GF-D8 (cell line): ENCODE data around the gene INPP4B.
"Not testable (repeated sequence)": the region's sequence is repeated elsewhere in the genome, so short reads cannot be mapped to it uniquely, and the experiment has no call there.

ENCODE experiments used
- DNase-seq: peaks from one replicate; lab custom pipeline; 2025; lab: John Stamatoyannopoulos, UW

Gene INPP4B

DNA sequence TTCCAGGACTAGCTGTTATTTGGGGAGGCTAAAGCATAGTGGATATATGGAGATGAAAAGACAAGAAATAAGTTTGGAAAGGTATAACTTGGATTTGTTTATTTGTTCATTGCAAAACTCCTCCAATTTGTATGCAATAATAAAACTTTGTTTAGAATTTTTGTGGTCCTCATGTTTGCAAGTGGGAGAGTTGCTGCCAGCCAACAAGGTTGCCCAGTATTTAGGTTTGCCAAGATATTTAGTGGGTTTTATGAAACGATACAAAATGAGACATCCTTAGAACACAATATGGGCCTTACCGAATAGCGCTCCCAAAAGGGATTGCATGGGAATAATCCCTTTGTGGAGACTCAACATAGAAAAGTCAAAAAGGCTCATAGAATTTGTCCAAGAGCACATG, 162.1 kb downstream of the INPP4B start:
- no peak for DNase-seq

DNA sequence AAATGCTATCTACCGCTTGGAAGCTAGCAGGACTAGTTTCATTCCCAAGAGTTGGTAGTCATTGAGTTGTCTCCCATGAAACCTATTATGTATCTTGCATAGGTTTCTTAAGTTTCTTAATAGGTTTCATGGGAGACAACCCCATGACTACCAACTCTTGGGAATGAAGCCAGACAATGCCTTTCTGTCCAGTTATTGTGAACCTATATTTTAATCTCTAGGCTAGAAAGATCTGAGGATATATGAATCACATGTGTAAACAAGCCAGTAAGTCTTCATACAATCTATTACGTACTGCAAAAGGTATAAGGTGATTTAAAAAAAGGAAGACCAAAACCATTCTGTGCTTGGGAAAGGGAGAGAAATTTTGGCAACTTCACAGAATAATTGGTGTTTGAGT, 162.6 kb downstream of the INPP4B start:
- no peak for DNase-seq

DNA sequence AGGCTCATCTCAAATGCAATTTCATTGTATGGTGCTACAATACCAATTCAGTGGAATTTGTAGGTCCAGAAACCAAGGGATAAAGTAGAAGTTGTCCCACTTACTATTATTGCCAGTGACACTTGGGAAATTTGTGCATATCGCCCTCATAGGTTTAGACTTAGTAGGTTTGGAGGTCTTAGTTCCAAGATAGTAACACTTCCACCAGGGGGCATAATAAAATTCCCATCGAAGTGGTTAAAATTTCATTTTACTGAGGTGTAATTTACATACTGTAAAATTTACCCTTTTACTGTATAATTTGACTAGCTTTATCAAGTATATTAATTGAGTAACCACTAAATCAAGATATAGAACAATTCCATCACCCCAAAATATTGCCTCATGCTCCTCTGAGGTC, 174.6 kb downstream of the INPP4B start:
- no peak for DNase-seq

DNA sequence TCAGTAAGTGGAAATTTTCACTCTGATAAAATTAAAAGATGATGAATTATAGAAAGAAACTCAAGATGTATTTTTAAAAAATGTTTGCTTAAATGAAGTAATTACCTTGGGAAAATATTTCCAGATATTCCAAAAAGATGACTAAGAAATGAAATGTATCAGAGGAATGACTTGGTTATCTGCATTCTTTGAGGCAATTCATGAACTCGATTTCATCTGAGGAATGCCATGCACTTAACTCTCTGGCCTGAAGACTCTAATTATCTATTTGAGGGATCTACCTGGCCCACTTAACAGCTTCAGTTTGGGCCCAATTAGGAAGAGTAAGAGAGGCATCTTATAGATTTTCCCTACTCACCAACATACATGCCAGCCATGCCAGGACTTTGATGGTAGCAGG, 182.3 kb downstream of the INPP4B start:
- DNase-seq: no peak

DNA sequence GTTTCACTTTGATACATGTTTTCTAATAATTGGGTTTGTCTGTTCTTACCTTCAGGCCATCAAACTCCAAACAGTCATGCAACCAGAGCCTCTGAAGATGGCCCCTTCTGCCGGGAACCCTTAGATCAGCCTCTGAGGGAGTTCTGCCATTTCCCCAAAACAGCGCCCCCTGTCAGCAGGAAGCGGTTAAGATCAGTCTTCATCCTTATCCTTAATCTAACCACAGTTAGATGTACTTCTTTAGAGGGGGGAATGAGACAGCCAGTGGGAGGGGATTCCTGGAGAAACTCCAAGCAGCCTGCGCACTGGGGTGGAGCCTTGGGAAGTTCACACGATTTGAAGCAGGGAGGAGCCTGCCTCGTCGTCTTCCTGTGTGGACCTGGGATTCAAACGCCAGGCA, 185.4 kb downstream of the INPP4B start:
- no peak for DNase-seq

DNA sequence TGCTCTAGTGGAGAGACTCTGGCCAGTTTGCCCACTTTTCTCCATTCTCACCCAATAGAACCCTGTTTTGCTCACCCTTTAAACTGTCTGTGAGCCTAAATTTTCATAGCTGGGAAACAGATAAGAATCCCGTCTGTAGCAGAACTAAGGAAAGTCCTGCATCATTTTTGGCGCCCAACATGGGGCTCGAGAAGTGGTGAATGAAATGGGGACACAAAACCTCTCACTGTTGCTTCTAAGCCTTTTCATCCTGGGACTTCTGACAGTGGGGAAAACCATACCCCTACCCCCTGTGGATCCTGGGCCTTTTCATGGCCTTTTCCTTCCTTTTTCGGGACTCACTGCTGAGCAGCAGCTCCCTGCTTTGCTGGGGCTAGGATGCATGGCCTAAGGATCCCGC, 189.9 kb downstream of the INPP4B start:
- no peak for DNase-seq

DNA sequence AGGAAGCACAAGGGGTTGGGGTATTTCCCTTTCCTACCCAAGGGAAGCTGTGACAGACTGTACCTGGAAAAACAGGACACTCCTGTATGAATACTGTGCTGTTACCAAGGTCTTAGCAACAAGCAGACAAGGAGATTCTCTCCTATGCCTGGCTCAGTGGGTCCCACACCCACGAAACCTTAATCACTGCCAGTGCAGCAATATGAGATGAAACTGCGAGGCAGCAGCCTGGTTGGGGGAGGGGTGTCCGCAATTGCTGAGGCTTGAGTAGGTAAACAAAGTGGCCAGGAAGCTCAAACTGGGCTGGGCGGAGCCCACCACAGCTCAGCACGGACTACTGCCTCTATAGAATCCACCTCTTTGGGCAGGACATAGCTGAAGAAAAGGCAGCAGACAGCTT, 197.7 kb downstream of the INPP4B start:
- no peak for DNase-seq

DNA sequence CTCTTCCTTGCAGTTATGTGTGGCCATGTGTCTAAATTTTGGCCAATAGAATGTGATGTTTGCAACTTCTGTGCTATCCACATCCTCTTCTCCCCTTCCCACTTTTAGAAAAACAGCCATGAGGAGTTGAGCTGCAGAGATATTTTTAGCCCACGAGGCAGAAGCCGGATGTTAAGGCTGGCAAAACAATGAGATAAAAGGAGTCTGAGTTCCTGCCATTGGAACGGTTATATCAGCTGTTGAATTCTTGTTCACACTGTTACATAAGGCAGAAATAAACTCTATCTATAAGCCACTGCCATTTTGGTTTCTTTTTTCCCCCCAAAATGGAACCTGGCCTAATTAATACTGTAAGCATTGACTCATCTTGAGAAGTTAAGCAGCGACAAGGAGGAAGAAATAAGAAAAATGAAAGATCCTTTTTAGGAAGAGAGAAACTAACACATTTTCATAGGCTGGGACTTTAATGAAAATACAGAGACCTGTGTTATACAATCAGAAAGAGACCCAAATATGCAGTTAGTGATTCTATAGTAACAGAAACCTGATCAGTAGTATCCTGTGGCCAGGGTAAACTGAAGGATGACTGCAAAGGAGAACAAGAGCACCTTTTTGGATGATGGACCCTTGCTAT, 200.5 kb downstream of the INPP4B start:
- no peak for DNase-seq

DNA sequence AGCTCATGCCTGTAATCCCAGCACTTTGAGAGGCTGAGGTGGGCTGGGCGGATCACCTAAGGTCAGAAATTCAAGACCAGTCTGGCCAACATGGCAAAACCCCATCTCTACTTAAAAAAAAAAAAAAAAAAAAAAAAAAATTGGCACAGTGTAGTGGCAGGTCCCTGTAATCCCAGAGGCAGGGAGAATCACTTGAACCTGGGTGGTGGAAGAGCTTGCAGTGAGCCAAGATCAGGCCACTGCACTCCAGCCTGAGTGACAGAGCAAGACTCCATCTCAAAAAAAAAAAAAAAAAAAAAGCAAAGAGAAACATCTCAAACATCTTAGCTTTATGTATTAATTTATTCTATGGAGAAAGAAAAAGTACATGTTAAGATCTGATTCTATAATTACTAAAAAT, 201.5 kb downstream of the INPP4B start:
- DNase-seq: not testable (repeated sequence)

DNA sequence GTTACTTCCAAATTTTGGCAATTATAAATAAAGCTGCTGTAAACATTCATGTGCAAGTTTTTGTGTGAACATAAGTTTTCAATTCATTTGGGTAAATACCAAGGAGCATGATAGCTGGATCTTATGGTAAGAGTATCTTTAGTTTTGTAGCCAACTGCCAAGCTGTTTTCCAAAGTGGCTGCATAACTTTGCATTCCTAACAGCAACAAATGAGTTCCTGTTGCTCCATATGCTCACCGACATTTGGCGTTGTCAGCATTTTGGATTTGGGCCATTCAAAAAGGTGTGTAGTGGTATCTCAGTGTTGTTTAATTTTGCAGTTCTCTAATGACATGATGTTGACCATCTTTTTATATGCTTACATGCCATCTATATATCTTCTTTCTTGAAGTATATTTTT, 208.5 kb downstream of the INPP4B start:
- no peak for DNase-seq

DNA sequence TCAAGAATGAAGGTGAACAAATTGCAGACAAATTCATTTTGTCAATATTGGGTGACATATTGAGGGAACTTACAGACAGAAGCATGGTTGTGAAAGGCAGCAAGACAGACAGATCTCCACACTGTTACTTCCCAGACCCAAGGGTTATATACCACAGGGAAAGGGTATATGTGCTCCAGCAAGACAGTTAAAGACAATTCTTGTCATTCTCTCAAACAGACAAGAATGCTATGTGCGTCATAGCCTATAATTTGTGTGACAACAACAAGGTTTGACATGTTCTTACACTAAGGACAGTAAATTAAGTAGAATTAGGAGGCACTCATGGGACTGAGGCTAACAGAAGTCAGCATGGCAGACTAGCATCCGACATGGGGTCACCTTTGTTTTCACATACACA, 214.3 kb downstream of the INPP4B start:
- DNase-seq: no peak

DNA sequence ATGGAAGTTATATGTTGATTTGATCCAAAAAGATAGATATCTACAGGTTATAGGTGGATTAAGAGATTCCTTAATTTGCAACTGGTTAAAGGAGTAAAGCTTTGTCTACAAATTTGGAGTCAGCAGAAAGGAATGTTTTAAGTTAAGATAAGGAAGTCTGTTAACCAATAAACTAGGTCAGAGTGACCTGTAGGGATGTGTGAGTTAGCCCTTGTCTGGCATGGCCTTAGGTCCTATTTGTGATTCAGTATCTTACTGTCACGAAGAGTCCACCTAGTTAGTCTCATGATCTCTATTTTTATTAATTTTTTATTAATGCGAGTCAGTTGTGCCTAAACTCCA, 230.8 kb downstream of the INPP4B start:
- DNase-seq: no peak

DNA sequence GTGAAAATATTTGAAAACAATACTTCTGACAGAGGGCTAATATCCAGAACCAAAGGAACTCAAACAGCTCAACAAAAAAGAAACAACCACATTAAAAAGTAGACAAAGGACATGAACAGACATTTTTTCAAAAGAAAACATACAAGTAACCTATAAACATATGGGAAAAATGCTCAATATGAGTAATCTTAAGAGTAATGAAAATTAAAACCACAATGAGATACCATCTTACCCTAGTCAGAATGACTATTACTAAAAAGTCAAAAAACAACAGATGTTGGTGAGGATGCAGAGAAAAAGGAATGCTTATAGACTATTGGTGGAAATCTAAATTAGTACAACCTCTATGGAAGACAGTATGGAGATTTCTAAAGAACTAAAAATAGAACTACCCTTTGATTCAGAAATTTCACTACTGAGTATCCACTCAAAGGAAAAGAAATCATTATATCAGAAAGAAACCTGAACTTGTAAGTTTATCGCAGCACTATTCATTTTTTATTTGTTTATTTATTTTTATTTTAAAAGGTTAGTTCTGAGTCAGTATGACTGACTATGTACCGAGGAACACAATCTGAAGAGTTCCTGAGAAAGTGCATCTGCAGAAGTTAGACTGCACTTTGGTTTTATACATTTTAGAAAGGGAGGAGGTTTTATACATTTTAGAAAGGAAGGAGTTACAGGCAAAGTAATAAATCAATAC, 231.3 kb downstream of the INPP4B start:
- no peak for DNase-seq

DNA sequence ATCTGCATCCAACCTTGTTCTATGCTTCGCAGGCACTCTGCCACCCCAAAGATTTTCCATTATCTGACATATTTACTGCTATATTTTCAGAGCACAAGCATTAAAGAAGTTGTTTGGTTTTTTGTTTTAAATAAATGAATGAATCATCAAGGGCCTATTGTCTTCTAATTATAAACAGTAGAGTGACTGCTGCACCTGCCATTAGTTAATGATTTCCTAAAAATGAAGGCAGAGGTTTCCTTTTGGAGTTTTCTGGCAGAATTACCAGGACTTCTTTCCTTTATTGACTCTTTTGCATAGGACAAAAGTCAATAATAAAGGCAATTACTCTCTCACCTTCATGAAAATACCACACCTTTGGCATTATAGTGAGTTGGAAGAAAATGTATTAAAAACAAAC, 238.1 kb downstream of the INPP4B start:
- no peak for DNase-seq

DNA sequence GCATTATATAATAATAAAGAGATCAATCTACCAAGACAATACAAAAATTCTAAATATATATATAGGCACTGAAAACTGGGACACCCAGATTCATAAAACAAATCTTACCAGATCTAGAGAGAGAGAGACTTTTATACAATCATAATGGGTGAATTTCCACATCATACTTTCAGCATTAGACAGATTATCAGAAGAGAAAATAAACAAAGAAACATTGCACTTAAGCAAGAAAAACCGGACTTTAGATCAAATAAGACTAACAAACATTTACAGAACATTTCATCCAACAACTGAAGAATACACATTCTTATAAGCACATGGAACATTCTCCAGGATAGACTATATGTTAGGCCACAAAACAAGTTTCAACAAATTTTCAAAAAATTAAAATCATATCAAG, 245.1 kb downstream of the INPP4B start:
- no peak for DNase-seq

DNA sequence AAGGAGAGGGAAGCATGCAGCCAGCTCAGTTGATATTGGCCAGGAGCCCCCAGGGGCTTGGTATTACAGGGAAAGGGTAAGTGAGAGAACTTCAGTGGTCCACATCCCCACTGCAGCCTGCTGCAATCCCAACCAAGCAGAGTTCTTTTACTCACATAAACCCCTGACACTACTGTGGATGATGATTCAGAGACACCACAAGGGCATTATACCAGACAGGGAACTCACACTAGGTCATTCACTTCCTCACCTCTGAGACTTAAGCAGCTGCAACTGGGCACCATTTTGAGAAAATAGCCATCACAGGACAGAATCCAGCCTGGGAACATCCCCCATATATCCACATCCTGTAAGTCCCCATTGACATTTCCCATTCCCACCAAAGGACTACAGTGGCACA, 248.0 kb downstream of the INPP4B start:
- no peak for DNase-seq

DNA sequence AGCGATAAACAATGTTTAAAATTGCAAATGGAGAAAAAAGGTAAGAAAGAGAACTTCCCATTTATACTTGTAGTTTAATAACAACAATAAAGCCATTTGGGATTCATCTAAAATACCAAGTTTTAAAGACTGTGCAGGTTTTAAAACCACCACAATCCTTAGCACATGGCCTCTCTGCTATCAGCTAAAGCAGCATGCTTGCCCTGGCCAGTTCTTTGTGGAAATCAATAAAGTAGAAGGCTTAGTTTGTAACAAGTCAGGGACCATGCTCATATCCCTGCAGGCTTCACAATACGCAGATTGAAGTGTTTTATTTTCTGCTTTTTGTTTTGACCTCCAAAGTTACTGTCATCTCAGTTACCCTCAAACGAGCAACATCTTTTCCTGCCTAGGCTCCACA, 249.5 kb downstream of the INPP4B start:
- no peak for DNase-seq

DNA sequence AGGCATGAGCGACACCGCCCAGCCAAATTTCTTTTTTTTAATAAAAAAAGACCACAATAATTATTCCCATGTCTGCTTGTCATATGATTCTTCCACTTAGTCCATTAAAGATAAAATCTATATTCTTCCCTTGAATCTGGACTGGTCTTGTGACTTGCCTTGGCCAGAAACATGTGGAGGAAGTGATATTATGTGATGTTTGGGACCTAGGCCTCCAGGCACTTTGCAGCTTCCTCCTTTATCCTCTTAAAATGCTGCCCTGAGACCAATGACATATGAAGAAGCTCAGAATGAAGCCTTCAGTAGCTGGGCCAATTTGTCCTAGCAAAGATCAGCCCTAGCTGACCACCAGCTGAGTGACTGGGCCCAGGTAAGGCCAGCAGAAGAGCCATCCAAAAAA, 250.0 kb downstream of the INPP4B start:
- no peak for DNase-seq

DNA sequence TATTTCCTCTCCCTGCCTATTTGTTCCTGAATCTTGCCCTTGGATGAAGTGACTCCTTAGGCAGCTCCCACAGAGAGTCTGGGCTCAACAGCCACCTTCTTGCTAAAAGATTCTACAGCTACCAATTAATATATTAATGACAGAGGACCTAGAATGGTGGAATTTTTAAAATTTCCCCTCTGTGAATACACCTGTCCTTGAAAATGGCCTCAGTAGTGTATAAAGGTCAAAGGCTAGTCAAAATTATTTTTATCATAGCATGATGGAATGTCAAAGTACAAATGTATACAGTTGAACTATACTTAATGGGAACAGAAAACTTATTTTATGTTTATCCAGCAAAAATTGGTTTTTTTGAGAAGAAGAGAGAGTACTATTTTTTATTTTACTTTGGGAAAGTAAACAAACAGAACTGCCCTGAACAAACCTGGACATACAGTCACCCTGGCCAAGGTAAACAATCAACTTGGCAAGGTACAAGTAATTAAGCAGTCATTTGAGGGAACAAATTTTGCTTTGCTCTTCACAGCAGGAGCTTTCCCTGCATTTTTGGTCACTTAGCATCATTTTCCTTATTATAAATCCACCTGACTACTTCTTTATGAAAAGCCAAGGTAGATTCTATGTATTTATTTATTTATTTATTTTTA, 250.8 kb downstream of the INPP4B start:
- no peak for DNase-seq

DNA sequence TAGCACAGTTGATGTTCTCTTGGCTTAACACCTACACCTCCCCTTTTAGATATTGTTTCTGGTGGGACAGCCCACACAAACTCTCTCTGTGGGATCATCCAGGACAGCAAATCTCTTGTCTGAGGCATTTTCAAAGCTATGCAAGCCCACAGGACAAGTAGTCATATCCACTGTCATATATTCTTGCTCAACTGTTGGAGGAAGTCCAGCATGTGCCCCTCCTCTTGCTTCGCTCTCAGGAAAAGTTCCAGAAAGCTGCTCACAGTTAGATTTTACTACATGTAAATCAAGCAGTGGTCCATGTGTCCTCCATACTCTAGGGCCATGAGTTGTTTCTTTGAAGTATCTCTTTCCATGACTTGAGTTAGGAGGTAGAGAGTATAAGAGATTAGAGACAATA, 260.7 kb downstream of the INPP4B start:
- DNase-seq: no peak

DNA sequence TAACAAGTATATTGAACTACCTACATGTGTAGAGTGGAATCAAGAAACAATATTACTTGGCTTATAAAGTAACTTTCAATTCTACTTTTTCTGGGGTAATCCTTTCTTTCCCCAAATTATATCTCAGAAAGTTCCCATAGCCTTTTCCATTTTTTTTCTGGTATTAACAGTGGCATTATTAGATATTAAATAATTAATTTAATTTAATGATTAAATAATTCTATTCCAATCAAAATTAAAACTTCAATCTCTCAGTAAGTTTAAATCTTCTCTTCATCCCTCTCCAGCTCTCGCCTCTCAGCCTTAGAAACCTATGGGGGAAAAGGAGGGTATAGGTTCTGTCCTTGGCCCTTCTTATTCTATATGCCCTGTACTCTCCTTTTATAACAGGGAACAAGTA, 262.4 kb downstream of the INPP4B start:
- DNase-seq: no peak

DNA sequence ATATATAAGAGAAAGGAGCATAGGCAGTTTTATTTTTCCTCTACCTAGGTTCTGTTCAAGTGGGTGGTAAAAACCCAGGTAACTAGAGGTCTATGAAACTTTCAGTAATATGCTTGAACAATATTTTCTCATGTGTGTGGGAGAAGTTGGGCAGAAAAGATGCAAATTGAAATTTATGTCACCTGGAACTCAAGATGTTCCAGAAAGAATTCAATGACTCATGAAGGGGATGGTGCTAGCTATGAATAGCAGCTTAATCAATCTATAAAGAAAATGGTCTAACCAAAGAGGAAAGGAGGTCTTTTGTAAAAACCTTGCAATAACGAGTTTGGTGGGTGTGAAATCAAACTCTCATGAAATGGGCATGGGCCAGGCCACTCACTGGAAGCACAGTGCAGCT, 263.8 kb downstream of the INPP4B start:
- no peak for DNase-seq

DNA sequence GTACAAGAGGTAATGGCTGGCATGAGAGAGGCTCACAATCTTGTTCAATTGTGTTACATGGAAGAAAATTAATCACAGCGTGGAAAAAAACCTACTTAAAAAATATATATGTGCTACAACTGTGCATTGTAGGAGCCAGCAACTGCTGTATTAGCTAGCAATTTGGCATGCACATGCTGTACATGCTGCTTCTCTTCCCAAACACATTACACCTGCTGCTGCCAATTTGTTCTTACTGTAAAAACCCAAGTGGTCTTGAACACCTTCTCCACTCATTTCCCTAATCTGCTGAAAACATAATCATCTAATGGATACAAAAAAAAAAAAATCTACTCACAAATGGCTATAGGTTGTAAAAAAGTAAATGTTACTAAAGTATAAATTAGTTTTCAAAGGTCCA, 264.2 kb downstream of the INPP4B start:
- no peak for DNase-seq

DNA sequence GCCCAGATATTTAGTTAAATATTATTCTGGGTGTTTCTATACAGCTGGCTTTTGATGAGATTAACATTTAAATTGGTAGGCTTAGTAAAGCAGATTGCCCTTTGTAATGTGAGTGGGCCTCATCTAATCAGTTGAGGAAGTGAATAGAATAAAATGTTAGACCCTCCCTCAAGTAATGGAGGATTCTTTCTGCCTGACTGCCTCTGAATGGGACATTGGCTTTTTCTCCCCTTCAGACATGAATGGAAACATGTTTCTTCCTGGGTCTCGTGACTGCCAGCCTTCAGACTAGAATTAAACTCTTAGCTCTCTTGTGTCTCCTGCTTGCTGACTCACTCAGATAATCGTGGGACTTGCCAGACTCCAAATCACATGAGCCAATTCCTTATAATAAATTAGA, 266.7 kb downstream of the INPP4B start:
- no peak for DNase-seq
